WTC11 (cell line): ENCODE measurements around the gene SLC30A9.

Experiments used
- JUN ChIP-seq: sonication (generic); formaldehyde crosslinking; IDR thresholded peaks from 2 replicates; pipeline ENCODE4 v1.8.0; 2023; ENCODE audit warnings: mild to moderate bottlenecking, missing genetic modification reagents
- OVOL2 ChIP-seq: fragments of 250-450 bp; sonication (Bioruptor Pico); IDR thresholded peaks from 2 replicates; pipeline ENCODE4 v1.9.0; 2021; ENCODE audit warnings: mild to moderate bottlenecking, borderline replicate concordance
- SMAD3 ChIP-seq: sonication (generic); formaldehyde crosslinking; IDR thresholded peaks from 2 replicates; pipeline ENCODE4 v1.8.0; 2022; ENCODE audit warnings: missing genetic modification reagents, mild to moderate bottlenecking, borderline replicate concordance
- SMAD4 ChIP-seq: sonication (generic); formaldehyde crosslinking; IDR thresholded peaks from 2 replicates; pipeline ENCODE4 v1.8.0; 2022; ENCODE audit warnings: mild to moderate bottlenecking, missing genetic modification reagents
- TEAD4 ChIP-seq: sonication (generic); formaldehyde crosslinking; IDR thresholded peaks from 2 replicates; pipeline ENCODE4 v1.8.0; 2022; ENCODE audit warnings: mild to moderate bottlenecking, missing genetic modification reagents
- TF ChIP-seq, protein P1 (sequence below): fragments of 200-600 bp; IDR thresholded peaks from 2 replicates; pipeline ENCODE4 v1.8.0; 2022; ENCODE audit warnings: antibody characterized with exemption
- TF ChIP-seq, protein P2 (sequence below): sonication (generic); formaldehyde crosslinking; IDR thresholded peaks from 2 replicates; pipeline ENCODE4 v1.8.1; 2023; ENCODE audit warnings: mild to moderate bottlenecking, missing genetic modification reagents

DNA sequence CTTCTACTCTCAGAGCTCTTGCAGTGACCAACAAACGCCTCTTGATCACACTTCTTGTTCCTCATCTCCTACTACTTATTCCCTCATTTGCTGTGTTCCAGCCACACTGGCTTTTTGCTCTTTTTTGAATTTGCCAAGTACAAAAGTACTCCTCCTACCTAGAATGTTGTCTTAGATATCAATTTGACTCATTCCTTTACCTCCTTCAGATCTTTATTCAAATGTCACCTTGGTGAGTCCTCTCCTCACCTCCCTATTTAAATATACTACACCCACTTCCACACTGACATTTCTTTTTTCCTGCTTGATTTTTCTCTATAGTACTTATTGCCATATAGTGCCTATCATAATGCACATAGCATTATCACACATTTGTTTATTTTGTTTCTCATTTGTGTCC, 15.0 kb upstream of the SLC30A9 start:
- TF ChIP-seq, protein P1, sequence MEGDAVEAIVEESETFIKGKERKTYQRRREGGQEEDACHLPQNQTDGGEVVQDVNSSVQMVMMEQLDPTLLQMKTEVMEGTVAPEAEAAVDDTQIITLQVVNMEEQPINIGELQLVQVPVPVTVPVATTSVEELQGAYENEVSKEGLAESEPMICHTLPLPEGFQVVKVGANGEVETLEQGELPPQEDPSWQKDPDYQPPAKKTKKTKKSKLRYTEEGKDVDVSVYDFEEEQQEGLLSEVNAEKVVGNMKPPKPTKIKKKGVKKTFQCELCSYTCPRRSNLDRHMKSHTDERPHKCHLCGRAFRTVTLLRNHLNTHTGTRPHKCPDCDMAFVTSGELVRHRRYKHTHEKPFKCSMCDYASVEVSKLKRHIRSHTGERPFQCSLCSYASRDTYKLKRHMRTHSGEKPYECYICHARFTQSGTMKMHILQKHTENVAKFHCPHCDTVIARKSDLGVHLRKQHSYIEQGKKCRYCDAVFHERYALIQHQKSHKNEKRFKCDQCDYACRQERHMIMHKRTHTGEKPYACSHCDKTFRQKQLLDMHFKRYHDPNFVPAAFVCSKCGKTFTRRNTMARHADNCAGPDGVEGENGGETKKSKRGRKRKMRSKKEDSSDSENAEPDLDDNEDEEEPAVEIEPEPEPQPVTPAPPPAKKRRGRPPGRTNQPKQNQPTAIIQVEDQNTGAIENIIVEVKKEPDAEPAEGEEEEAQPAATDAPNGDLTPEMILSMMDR, result no peak
- TF ChIP-seq SMAD3 (CRISPR knock-in tag) (no peak), SMAD4 (CRISPR knock-in tag) (no peak), TEAD4 (CRISPR knock-in tag) (no peak), JUN (CRISPR knock-in tag) (no peak), OVOL2 (CRISPR knock-in tag) (no peak)
- TF ChIP-seq, protein P2, sequence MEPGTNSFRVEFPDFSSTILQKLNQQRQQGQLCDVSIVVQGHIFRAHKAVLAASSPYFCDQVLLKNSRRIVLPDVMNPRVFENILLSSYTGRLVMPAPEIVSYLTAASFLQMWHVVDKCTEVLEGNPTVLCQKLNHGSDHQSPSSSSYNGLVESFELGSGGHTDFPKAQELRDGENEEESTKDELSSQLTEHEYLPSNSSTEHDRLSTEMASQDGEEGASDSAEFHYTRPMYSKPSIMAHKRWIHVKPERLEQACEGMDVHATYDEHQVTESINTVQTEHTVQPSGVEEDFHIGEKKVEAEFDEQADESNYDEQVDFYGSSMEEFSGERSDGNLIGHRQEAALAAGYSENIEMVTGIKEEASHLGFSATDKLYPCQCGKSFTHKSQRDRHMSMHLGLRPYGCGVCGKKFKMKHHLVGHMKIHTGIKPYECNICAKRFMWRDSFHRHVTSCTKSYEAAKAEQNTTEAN (CRISPR knock-in tag), result no peak
